ENCODE measurements around the gene KLF2. TPM values are rescaled to one million over a fixed set of nuclear protein-coding genes. Genes with fewer than 3 reads are reported as not detected.
A peak's percentile ranks its signal among the peaks of the same experiment; 100 is the strongest.

Gene KLF2
- total RNA-seq, 6 experiments from 2014 or later, result 26.4 to 36.8 (median 32.4) TPM

- Mint-ChIP-seq H3K4me1 (ENCODE audit: low read depth) (peaks cover 44% of the 10 kb centered on the region), H3K9me3 (peaks cover 18% of the 10 kb centered on the region), H3K4me3 (peak overlapping the region; percentile 94), H3K36me3 (ENCODE audit: low read depth) (peaks cover 42% of the 10 kb centered on the region), H3K27ac (peak overlapping the region; percentile 83), H3K27me3 (ENCODE audit: insufficient read depth) (peaks cover 45% of the 10 kb centered on the region)
- no peak for DNase-seq
- no peak for TF ChIP-seq CTCF (IDR thresholded peaks at IDR 0.05)
Observed at GRCh38 chr19:16325641-16326400, 1.2 kb downstream of the KLF2 start.

GRCh38 chr19:16326401-16327168 lies 2.0 kb downstream of the KLF2 start:
- Mint-ChIP-seq H3K4me3 (peak overlapping the region; percentile 94), H3K27me3 (ENCODE audit: insufficient read depth) (peaks cover 52% of the 10 kb centered on the region), H3K27ac (peak overlapping the region; percentile 83), H3K4me1 (ENCODE audit: low read depth) (peaks cover 51% of the 10 kb centered on the region), H3K36me3 (ENCODE audit: low read depth) (peaks cover 42% of the 10 kb centered on the region), H3K9me3 (peaks cover 24% of the 10 kb centered on the region)
- DNase-seq, result no peak
- no peak for TF ChIP-seq CTCF (IDR thresholded peaks at IDR 0.05)

- Mint-ChIP-seq H3K9me3 (peaks cover 24% of the 10 kb centered on the region), H3K36me3 (ENCODE audit: low read depth) (peaks cover 42% of the 10 kb centered on the region), H3K27ac (peak overlapping the region; percentile 66), H3K4me1 (ENCODE audit: low read depth) (peaks cover 57% of the 10 kb centered on the region), H3K27me3 (ENCODE audit: insufficient read depth) (peaks cover 58% of the 10 kb centered on the region), H3K4me3 (peak overlapping the region; percentile 80)
- no peak for TF ChIP-seq CTCF (IDR thresholded peaks at IDR 0.05)
- DNase-seq, result no peak
Observed at GRCh38 chr19:16327169-16327475, 2.5 kb downstream of the KLF2 start.

- no peak for DNase-seq
- Mint-ChIP-seq H3K4me1 (ENCODE audit: low read depth) (peaks cover 57% of the 10 kb centered on the region), H3K4me3 (peak overlapping the region; percentile 80), H3K36me3 (ENCODE audit: low read depth) (peaks cover 42% of the 10 kb centered on the region), H3K27ac (peak overlapping the region; percentile 66), H3K9me3 (peaks cover 24% of the 10 kb centered on the region), H3K27me3 (ENCODE audit: insufficient read depth) (peaks cover 61% of the 10 kb centered on the region)
- no peak for TF ChIP-seq CTCF (IDR thresholded peaks at IDR 0.05)
Observed at GRCh38 chr19:16327501-16327900, 2.9 kb downstream of the KLF2 start.

- DNase-seq, result peak; percentile 51
- Mint-ChIP-seq H3K4me1 (ENCODE audit: low read depth) (peaks cover 57% of the 10 kb centered on the region), H3K9me3 (peaks cover 24% of the 10 kb centered on the region), H3K4me3 (peak overlapping the region; percentile 80), H3K27me3 (ENCODE audit: insufficient read depth) (peaks cover 63% of the 10 kb centered on the region), H3K36me3 (ENCODE audit: low read depth) (peaks cover 42% of the 10 kb centered on the region), H3K27ac (peak overlapping the region; percentile 87)
- TF ChIP-seq CTCF (IDR thresholded peaks at IDR 0.05), result no peak
Observed at GRCh38 chr19:16327911-16328823, 3.5 kb downstream of the KLF2 start.
